ENCODE measurements around the gene HVCN1. TPM values are rescaled to one million over a fixed set of nuclear protein-coding genes. Genes with fewer than 3 reads are reported as not detected.

HVCN1 gene
- polyA plus RNA-seq, 2 of the 4 experiments (the other 2 are of a cell fraction): 0.34 to 1.1 TPM

DNA sequence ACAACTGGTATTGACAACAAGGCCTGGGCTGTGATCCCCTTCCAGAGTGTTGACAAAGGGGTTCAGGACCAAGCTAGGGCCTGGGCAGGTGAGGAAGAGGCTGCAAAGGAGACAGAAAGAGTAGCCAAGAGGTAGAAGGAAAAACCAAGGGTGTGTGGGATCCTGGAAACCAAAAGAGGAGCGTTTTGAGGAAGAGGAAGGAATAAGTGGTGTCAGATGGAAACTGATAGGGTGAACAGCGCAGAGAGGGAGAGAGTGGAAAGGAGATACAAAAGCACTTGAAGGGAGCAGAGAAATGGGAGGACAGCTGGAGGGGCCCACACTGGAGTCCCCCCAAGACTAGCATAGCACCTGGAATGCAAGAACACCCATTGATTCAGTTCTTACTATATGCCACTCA is 8.3 kb upstream of the HVCN1 start:
- POLR2A ChIA-PET: no interaction called here
- Histone ChIP-seq H3K27ac (no peak overlapping the region), H3K4me3 (no peak overlapping the region), H3K4me1 (peaks cover 8% of the 10 kb centered on the region), H3K9me3 (no peaks in the 10 kb centered on the region), H3K4me2 (no peak overlapping the region)
- 88% methylated on average over 2 of the region's 2 CpGs for WGBS (ENCODE audit: missing lambda C conversion rate)
- ATAC-seq (no peak), FAIRE-seq (no peak), DNase-seq (ENCODE audit: low read depth in 1 of 2, low spot score in 1 of 2) (no peak)
- CTCF ChIA-PET: interaction anchor here (0.6 to 1.3 kb wide), 9 partner anchors 11 to 191 kb away, joined by 3 to 6 read pairs (median 3); no protein-coding TSS in a partner anchor
- no peak for TF ChIP-seq KDM1A (IDR thresholded peaks at IDR 0.05; ENCODE audit: low read depth)
- no peak for TF ChIP-seq RNF2 (IDR thresholded peaks at IDR 0.05; ENCODE audit: borderline replicate concordance, low read depth)
- no peak for TF ChIP-seq HOXB5 (CRISPR knock-in tag; IDR thresholded peaks at IDR 0.05)
- TF ChIP-seq GATA3 (IDR thresholded peaks at IDR 0.05; ENCODE audit: borderline replicate concordance): no peak
- no peak for TF ChIP-seq EHMT2 (IDR thresholded peaks at IDR 0.05; ENCODE audit: low read depth)
- TF ChIP-seq, protein P1, sequence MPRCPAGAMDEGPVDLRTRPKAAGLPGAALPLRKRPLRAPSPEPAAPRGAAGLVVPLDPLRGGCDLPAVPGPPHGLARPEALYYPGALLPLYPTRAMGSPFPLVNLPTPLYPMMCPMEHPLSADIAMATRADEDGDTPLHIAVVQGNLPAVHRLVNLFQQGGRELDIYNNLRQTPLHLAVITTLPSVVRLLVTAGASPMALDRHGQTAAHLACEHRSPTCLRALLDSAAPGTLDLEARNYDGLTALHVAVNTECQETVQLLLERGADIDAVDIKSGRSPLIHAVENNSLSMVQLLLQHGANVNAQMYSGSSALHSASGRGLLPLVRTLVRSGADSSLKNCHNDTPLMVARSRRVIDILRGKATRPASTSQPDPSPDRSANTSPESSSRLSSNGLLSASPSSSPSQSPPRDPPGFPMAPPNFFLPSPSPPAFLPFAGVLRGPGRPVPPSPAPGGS (IDR thresholded peaks at IDR 0.05): no peak
- no peak for TF ChIP-seq TFCP2L1 (CRISPR knock-in tag; IDR thresholded peaks at IDR 0.05)
- no peak for TF ChIP-seq TP53 (CRISPR knock-in tag; IDR thresholded peaks at IDR 0.05)
- no peak for TF ChIP-seq BHLHE40 (IDR thresholded peaks at IDR 0.05; ENCODE audit: low read depth, low read length)
- TF ChIP-seq, protein P2, sequence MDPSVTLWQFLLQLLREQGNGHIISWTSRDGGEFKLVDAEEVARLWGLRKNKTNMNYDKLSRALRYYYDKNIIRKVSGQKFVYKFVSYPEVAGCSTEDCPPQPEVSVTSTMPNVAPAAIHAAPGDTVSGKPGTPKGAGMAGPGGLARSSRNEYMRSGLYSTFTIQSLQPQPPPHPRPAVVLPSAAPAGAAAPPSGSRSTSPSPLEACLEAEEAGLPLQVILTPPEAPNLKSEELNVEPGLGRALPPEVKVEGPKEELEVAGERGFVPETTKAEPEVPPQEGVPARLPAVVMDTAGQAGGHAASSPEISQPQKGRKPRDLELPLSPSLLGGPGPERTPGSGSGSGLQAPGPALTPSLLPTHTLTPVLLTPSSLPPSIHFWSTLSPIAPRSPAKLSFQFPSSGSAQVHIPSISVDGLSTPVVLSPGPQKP (IDR thresholded peaks at IDR 0.05; ENCODE audit: low read depth, low read length): no peak
- no peak for TF ChIP-seq POLR2A (IDR thresholded peaks at IDR 0.05; ENCODE audit: low read length)
- TF ChIP-seq JUN (IDR thresholded peaks at IDR 0.05): no peak
- TF ChIP-seq HOXB13 (CRISPR knock-in tag; IDR thresholded peaks at IDR 0.05; ENCODE audit: low read depth): no peak
- TF ChIP-seq, protein P3, sequence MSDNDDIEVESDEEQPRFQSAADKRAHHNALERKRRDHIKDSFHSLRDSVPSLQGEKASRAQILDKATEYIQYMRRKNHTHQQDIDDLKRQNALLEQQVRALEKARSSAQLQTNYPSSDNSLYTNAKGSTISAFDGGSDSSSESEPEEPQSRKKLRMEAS (IDR thresholded peaks at IDR 0.05): no peak
- TF ChIP-seq, protein P4, sequence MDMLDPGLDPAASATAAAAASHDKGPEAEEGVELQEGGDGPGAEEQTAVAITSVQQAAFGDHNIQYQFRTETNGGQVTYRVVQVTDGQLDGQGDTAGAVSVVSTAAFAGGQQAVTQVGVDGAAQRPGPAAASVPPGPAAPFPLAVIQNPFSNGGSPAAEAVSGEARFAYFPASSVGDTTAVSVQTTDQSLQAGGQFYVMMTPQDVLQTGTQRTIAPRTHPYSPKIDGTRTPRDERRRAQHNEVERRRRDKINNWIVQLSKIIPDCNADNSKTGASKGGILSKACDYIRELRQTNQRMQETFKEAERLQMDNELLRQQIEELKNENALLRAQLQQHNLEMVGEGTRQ (IDR thresholded peaks at IDR 0.05): no peak
- TF ChIP-seq KDM5A (IDR thresholded peaks at IDR 0.05): no peak
- no peak for TF ChIP-seq CHD2 (IDR thresholded peaks at IDR 0.05; ENCODE audit: low read length, partially characterized antibody)
- TF ChIP-seq FOSB (CRISPR knock-in tag; IDR thresholded peaks at IDR 0.05): no peak
- TF ChIP-seq JUNB (IDR thresholded peaks at IDR 0.05): no peak

DNA sequence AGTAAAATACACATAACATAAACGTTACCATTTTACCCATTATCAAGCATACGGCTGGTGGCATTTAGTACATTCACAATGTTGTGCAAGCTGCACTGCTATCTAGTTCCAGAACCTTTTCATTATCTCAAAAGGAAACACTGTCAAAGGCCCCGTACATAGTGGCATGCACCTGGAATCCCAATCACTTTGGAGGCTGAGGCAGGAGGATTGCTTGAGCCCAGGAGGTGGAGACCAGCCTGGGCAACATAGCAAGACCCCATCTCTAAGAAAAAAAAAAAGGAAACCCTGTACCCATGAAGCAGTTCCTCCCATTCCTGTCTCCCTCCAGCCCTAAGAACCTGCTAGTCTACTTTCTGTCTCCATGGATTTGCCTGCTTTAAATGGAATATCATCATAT is 7.4 kb upstream of the HVCN1 start:
- H3K27ac ChIP-seq: no peak overlapping the region
- TF ChIP-seq CHD4 (IDR thresholded peaks at IDR 0.05; ENCODE audit: borderline replicate concordance) (no peak), FOXS1 (CRISPR knock-in tag; IDR thresholded peaks at IDR 0.05) (no peak), MYC (IDR thresholded peaks at IDR 0.05; ENCODE audit: borderline replicate concordance, low read length) (no peak), SMC3 (IDR thresholded peaks at IDR 0.05) (no peak), MAFK (IDR thresholded peaks at IDR 0.05; ENCODE audit: partially characterized antibody) (no peak), CEBPB (IDR thresholded peaks at IDR 0.05) (no peak), RCOR1 (IDR thresholded peaks at IDR 0.05; ENCODE audit: low read depth, low read length) (no peak), KDM1A (IDR thresholded peaks at IDR 0.05; ENCODE audit: low read depth) (no peak), JUN (IDR thresholded peaks at IDR 0.05) (no peak)
- TF ChIP-seq, protein P5, sequence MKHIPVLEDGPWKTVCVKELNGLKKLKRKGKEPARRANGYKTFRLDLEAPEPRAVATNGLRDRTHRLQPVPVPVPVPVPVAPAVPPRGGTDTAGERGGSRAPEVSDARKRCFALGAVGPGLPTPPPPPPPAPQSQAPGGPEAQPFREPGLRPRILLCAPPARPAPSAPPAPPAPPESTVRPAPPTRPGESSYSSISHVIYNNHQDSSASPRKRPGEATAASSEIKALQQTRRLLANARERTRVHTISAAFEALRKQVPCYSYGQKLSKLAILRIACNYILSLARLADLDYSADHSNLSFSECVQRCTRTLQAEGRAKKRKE (CRISPR knock-in tag; IDR thresholded peaks at IDR 0.05; ENCODE audit: low read depth): no peak
- TF ChIP-seq, protein P6, sequence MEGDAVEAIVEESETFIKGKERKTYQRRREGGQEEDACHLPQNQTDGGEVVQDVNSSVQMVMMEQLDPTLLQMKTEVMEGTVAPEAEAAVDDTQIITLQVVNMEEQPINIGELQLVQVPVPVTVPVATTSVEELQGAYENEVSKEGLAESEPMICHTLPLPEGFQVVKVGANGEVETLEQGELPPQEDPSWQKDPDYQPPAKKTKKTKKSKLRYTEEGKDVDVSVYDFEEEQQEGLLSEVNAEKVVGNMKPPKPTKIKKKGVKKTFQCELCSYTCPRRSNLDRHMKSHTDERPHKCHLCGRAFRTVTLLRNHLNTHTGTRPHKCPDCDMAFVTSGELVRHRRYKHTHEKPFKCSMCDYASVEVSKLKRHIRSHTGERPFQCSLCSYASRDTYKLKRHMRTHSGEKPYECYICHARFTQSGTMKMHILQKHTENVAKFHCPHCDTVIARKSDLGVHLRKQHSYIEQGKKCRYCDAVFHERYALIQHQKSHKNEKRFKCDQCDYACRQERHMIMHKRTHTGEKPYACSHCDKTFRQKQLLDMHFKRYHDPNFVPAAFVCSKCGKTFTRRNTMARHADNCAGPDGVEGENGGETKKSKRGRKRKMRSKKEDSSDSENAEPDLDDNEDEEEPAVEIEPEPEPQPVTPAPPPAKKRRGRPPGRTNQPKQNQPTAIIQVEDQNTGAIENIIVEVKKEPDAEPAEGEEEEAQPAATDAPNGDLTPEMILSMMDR (IDR thresholded peaks at IDR 0.05): no peak
- TF ChIP-seq, protein P4 (IDR thresholded peaks at IDR 0.05): no peak
- CTCF ChIA-PET: interaction anchor here (1.2 to 1.6 kb wide), 2 partner anchors 14 to 185 kb away, joined by 3 to 7 read pairs; no protein-coding TSS in a partner anchor
- POLR2A ChIA-PET: no interaction called here
- DNase-seq (ENCODE audit: low read depth in 1 of 2, low spot score in 1 of 2) (no peak), ATAC-seq (no peak), FAIRE-seq (no peak)
- no peak overlapping the region for H3K4me2 ChIP-seq
- no peaks in the 10 kb centered on the region for H3K9me3 ChIP-seq
- WGBS (ENCODE audit: missing lambda C conversion rate): 68% methylated on average over 3 of the region's 3 CpGs
- H3K4me1 ChIP-seq: peaks cover 8% of the 10 kb centered on the region
- H3K4me3 ChIP-seq: no peak overlapping the region
